Measurements from ENCODE around the gene CLEC17A. TPM values are rescaled to one million over a fixed set of nuclear protein-coding genes. Genes with fewer than 3 reads are reported as not detected.
"Not testable (repeated sequence)": the region's sequence is repeated elsewhere in the genome, so short reads cannot be mapped to it uniquely, and the experiment has no call there.

The CLEC17A gene
- total RNA-seq, 4 donors from 2014 or later, result not detected

- 83% methylated on average over 2 of the region's 2 CpGs for WGBS, 2 donors (ENCODE audit: low coverage in 1 of 2)
- peaks cover 11% of the 10 kb centered on the region for H3K27me3 ChIP-seq
- no peak overlapping the region for H3K4me3 ChIP-seq
- H3K36me3 ChIP-seq, result no peaks in the 10 kb centered on the region
- H3K9me3 ChIP-seq, result peaks cover 0 to 10% (median 0%) of the 10 kb centered on the region in 3 donors
- no peak for ATAC-seq
- TF ChIP-seq CTCF (IDR thresholded peaks at IDR 0.05) (no peak), POLR2AphosphoS5 (IDR thresholded peaks at IDR 0.05) (no peak), POLR2A (IDR thresholded peaks at IDR 0.05) (no peak), EP300 (IDR thresholded peaks at IDR 0.05) (no peak)
- no peaks in the 10 kb centered on the region for H3K4me1 ChIP-seq
- H3K27ac ChIP-seq, result no peak overlapping the region
Observed at GRCh38 chr19:14603990-14604387, 21.1 kb downstream of the CLEC17A start.

GRCh38 chr19:14606627-14607026 is 23.7 kb downstream of the CLEC17A start:
- H3K27me3 ChIP-seq, result peaks cover 11% of the 10 kb centered on the region
- no peak overlapping the region for H3K4me3 ChIP-seq
- WGBS, 2 donors (ENCODE audit: low coverage in 1 of 2), result 69 to 70% methylated on average over 5 to 8 of the region's 9 CpGs

GRCh38 chr19:14611051-14611450 is 28.2 kb downstream of the CLEC17A start:
- ATAC-seq, result no peak
- H3K4me3 ChIP-seq, result no peak overlapping the region
- H3K27ac ChIP-seq, result no peak overlapping the region
- TF ChIP-seq POLR2AphosphoS5 (IDR thresholded peaks at IDR 0.05) (no peak), EP300 (IDR thresholded peaks at IDR 0.05) (no peak), POLR2A (IDR thresholded peaks at IDR 0.05) (no peak), CTCF (IDR thresholded peaks at IDR 0.05) (no peak)
- peaks cover 0 to 6% (median 0%) of the 10 kb centered on the region in 3 donors for H3K9me3 ChIP-seq
- no peaks in the 10 kb centered on the region for H3K36me3 ChIP-seq
- peaks cover 4% of the 10 kb centered on the region for H3K27me3 ChIP-seq
- no peaks in the 10 kb centered on the region for H3K4me1 ChIP-seq
- WGBS, 2 donors (ENCODE audit: low coverage in 1 of 2), result 69 to 75% methylated on average over 4 of the region's 4 CpGs

More at GRCh38 chr19:14606627-14607026, 23.7 kb downstream of the CLEC17A start:
- Histone ChIP-seq H3K9me3 (peaks cover 0 to 10% (median 0%) of the 10 kb centered on the region in 3 donors), H3K36me3 (no peaks in the 10 kb centered on the region), H3K4me1 (no peaks in the 10 kb centered on the region), H3K27ac (no peak overlapping the region)
- TF ChIP-seq CTCF (IDR thresholded peaks at IDR 0.05) (no peak), POLR2AphosphoS5 (IDR thresholded peaks at IDR 0.05) (no peak), EP300 (IDR thresholded peaks at IDR 0.05) (no peak), POLR2A (IDR thresholded peaks at IDR 0.05) (no peak)
- no peak for ATAC-seq

- H3K4me3 ChIP-seq, H3K4me1 ChIP-seq, H3K27me3 ChIP-seq, H3K9me3 ChIP-seq, H3K36me3 ChIP-seq, ATAC-seq, H3K27ac ChIP-seq: not testable (repeated sequence)
- WGBS, 2 donors (ENCODE audit: low coverage in 1 of 2), result 76 to 84% methylated on average over 4 of the region's 5 CpGs
Observed at GRCh38 chr19:14612242-14612641, 29.4 kb downstream of the CLEC17A start.

GRCh38 chr19:14612657-14613056 is 29.8 kb downstream of the CLEC17A start:
- Histone ChIP-seq H3K9me3 (peaks cover 0 to 6% (median 0%) of the 10 kb centered on the region in 3 donors), H3K27me3 (no peaks in the 10 kb centered on the region), H3K36me3 (no peaks in the 10 kb centered on the region), H3K4me3 (no peak overlapping the region), H3K27ac (no peak overlapping the region), H3K4me1 (no peaks in the 10 kb centered on the region)
- TF ChIP-seq CTCF (IDR thresholded peaks at IDR 0.05), result no peak
- TF ChIP-seq POLR2AphosphoS5 (IDR thresholded peaks at IDR 0.05), result no peak
- TF ChIP-seq POLR2A (IDR thresholded peaks at IDR 0.05), result no peak
- TF ChIP-seq EP300 (IDR thresholded peaks at IDR 0.05), result no peak
- WGBS, 2 donors (ENCODE audit: low coverage in 1 of 2), result 60% methylated on average over 1 of the region's 4 CpGs; no CpG with 5 or more reads in 1 of the 2 donors
- ATAC-seq, result no peak

GRCh38 chr19:14613399-14614098 is 30.7 kb downstream of the CLEC17A start:
- not testable (repeated sequence) for H3K27ac ChIP-seq, ATAC-seq, H3K36me3 ChIP-seq, H3K27me3 ChIP-seq, H3K4me3 ChIP-seq, H3K4me1 ChIP-seq
- peaks cover 0 to 10% (median 0%) of the 10 kb centered on the region in 3 donors for H3K9me3 ChIP-seq
- WGBS, 2 donors (ENCODE audit: low coverage in 1 of 2), result 54 to 68% methylated on average over 7 to 14 of the region's 14 CpGs
